ENCODE data around the gene MT1G.

Gene MT1G

DNA sequence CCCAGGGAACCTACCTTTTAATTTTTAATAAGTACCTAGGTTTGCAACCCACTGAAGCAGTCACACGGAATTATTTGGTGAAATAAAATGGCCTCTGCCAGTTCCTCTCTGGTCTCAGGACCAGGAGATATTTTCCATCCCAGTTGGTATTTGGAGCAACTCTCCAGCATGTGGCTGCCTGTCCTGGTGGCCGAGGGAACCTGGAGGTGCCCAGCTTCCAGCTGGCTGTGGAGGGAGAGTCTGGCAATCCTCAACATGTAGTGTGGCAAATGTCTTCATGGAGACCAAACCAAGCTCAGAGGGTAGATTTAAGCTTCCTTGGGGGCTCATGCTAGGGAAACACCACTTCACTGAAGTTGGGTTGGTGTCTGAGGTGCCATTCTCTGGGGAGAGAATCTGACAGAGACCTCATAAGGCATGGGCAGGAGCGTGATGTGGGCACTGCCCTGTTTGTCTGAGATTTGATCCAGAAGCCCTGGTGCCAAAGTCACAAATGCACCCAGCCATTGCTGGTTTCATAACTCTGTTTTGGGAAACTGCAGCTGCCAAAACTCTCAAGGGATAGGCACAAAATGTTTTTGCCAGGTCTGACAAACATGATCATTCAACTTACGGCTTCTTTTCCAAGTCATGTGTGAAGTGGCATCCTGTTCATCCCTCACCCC lies 17.2 kb upstream of the MT1G start:
- H3K27ac ChIP-seq (ENCODE audit: low read length), result peak overlapping the region; percentile 53
- H3K4me1 ChIP-seq (ENCODE audit: control insufficient read depth, insufficient read depth, low read length), result peaks cover 30% of the 10 kb centered on the region
- no peaks in the 10 kb centered on the region for H3K36me3 ChIP-seq (ENCODE audit: control insufficient read depth in 2 of 2, insufficient read depth in 2 of 2, low read length in 2 of 2)
- H3K9me3 ChIP-seq (ENCODE audit: control insufficient read depth in 2 of 2, low read length in 2 of 2), result peaks cover 2 to 4% of the 10 kb centered on the region in 2 donors
- no peaks in the 10 kb centered on the region for H3K27me3 ChIP-seq (ENCODE audit: control insufficient read depth in 1 of 2, insufficient read depth in 2 of 2, low read length in 2 of 2)
- peak overlapping the region in 1 of 2 donors; percentile 29 for H3K4me3 ChIP-seq (ENCODE audit: low read length in 2 of 2)
- peak overlapping the region in 1 of 2 donors; percentile 36 for H3K9ac ChIP-seq (ENCODE audit: low read length in 2 of 2)

DNA sequence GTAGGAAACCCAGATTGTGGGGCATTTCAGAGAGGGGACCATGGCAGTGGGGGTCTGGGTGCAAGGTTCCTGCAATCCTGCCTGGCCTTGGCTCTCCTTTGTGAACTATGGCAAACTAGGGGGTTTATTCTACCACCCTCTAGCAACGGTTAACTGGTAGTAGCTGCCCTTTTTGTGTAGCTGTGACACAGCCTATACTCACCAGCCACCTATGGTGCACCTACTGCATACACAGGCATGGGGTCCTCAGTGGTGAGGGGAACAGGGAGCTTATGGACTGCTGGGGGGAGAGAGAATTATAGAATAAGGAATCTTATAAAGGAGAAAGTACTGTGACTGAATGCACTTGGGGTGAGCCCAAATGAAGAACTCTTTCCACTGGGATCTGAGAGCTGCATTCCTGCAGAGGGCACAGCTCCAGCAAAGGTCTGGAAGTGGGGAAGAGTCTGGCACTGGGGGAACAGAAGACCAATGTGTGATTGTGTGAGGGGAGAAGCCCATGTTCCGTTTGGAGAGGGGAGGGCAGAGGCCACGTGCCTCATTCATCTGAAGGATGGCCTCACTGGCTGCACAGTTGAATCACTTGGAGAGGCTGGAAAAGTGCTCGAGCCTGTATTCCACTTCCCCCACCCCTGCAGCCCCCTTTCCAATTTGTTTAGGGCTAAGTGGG lies 16.5 kb upstream of the MT1G start:
- Histone ChIP-seq H3K36me3 (ENCODE audit: control insufficient read depth in 2 of 2, insufficient read depth in 2 of 2, low read length in 2 of 2) (no peaks in the 10 kb centered on the region), H3K9ac (ENCODE audit: low read length in 2 of 2) (no peak overlapping the region), H3K9me3 (ENCODE audit: control insufficient read depth in 2 of 2, low read length in 2 of 2) (peaks cover 2 to 4% of the 10 kb centered on the region in 2 donors), H3K27me3 (ENCODE audit: control insufficient read depth in 1 of 2, insufficient read depth in 2 of 2, low read length in 2 of 2) (no peaks in the 10 kb centered on the region), H3K4me3 (ENCODE audit: low read length in 2 of 2) (peak overlapping the region in 1 of 2 donors; percentile 29), H3K4me1 (ENCODE audit: control insufficient read depth, insufficient read depth, low read length) (peaks cover 30% of the 10 kb centered on the region), H3K27ac (ENCODE audit: low read length) (peak overlapping the region; percentile 53)

DNA sequence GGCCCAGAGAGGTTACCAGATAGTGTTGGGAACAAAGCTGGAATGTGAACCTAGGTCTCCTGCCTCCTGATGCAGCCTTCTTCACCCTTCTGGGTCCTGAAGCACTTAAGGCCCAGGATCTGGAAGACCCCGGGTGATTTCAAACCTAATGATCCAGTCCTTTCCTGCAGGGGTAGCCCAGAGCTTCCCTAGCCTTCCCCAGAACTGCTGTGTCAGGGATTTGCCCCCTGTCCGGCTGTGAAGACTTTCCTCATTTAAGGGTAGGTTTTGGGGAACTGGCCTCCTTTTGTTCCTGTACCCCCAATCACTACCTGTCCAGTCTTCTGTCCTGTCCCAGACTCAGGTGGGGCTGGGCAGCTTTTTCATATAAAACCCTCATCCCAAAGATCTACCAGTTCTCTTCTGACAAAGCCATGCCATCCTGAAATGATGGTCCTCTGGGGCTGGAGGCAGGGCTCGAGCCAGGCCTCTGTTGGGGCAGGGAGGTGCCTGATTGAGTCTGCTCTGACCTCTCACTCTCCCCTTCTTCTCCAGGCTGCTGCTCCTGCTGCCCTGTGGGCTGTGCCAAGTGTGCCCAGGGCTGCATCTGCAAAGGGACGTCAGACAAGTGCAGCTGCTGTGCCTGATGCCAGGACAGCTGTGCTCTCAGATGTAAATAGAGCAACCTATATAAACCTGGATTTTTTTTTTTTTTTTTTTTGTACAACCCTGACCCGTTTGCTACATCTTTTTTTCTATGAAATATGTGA lies 15.7 kb upstream of the MT1G start:
- peak overlapping the region; percentile 77 for H3K27ac ChIP-seq (ENCODE audit: low read length)
- no peaks in the 10 kb centered on the region for H3K27me3 ChIP-seq (ENCODE audit: control insufficient read depth in 1 of 2, insufficient read depth in 2 of 2, low read length in 2 of 2)
- H3K4me1 ChIP-seq (ENCODE audit: control insufficient read depth, insufficient read depth, low read length), result peaks cover 30% of the 10 kb centered on the region
- peaks cover 2 to 4% of the 10 kb centered on the region in 2 donors for H3K9me3 ChIP-seq (ENCODE audit: control insufficient read depth in 2 of 2, low read length in 2 of 2)
- H3K9ac ChIP-seq (ENCODE audit: low read length in 2 of 2), result peak overlapping the region; percentile 93 to 94
- H3K36me3 ChIP-seq (ENCODE audit: control insufficient read depth in 2 of 2, insufficient read depth in 2 of 2, low read length in 2 of 2), result no peaks in the 10 kb centered on the region
- peak overlapping the region; percentile 89 to 91 for H3K4me3 ChIP-seq (ENCODE audit: low read length in 2 of 2)

DNA sequence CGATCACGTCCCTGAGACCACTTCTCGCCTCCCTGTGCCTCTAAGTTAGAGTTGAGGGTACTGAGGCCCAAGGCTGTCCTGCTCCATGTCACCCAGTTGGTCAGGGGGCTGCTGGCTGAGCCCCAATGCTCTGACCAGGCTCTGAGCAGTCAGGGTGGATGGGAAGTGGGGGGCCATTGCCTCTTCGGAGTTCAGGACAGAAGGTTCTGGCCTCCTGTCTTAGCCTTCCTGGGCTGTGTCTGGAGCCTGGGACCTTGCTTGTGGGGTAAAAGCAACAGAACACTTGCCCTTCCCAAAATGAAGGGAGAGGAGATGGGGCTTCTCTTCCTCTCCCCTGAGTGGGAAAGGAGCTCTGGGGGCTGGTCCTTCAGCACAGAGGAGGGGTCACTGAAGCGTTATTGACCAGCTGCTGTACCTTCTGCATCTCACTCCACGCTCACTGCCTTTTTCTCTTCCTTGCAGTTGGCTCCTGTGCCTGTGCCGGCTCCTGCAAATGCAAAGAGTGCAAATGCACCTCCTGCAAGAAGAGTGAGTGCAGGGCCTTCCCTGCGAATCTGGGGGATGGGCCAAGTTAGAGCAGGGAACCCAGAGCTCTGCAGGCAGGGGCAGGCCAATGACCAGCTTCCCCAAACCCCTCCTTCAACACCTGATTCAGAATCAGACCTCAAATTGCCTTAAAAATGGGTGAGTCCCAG lies 15.0 kb upstream of the MT1G start:
- peaks cover 2 to 4% of the 10 kb centered on the region in 2 donors for H3K9me3 ChIP-seq (ENCODE audit: control insufficient read depth in 2 of 2, low read length in 2 of 2)
- peak overlapping the region; percentile 93 to 94 for H3K9ac ChIP-seq (ENCODE audit: low read length in 2 of 2)
- peaks cover 30% of the 10 kb centered on the region for H3K4me1 ChIP-seq (ENCODE audit: control insufficient read depth, insufficient read depth, low read length)
- H3K4me3 ChIP-seq (ENCODE audit: low read length in 2 of 2), result peak overlapping the region; percentile 89 to 91
- no peaks in the 10 kb centered on the region for H3K27me3 ChIP-seq (ENCODE audit: control insufficient read depth in 1 of 2, insufficient read depth in 2 of 2, low read length in 2 of 2)
- H3K36me3 ChIP-seq (ENCODE audit: control insufficient read depth in 2 of 2, insufficient read depth in 2 of 2, low read length in 2 of 2), result no peaks in the 10 kb centered on the region
- peak overlapping the region; percentile 77 for H3K27ac ChIP-seq (ENCODE audit: low read length)

DNA sequence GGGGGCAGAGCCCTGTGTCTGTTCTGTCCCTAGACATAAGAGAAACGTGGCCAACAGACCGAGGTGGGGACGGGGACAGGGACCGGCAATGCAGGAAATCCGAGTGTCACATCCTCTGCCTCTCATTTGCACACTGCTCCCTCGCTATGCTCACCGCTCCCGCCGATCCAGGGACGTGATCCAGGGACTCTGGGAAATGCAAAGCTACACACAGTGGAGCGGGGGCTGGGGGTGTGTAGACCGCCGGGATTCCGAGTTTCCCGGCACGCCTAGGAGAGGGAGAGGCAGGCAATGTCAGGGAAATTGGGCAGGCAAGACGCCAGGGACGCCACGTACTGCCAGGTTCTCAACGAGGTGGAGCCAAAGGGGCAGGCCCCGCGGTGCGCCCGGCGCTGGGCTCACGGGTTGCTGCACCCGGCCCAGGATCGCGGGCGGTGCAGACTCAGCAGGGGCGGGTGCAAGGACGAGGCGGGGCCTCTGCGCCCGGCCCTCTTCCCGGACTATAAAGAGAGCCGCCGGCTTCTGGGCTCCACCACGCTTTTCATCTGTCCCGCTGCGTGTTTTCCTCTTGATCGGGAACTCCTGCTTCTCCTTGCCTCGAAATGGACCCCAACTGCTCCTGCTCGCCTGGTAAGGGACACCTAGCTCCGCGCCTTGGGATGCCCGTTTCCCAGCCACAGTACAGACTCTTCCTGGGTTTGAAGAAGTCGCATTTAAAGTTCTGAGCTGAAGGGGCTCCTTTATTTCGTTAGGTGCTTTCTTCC lies 14.3 kb upstream of the MT1G start, which contains the start of gene MT1X:
Gene MT1X, plus strand, starts transcription at position 532 of the 764 bp plus-strand sequence. Its CDS starts 71 bp downstream, at position 603.
- Histone ChIP-seq H3K27ac (ENCODE audit: low read length) (peak within 1 kb of the TSS; percentile 77), H3K9me3 (ENCODE audit: control insufficient read depth in 2 of 2, low read length in 2 of 2) (peaks cover 0 to 4% of the 10 kb centered on the region in 2 donors), H3K27me3 (ENCODE audit: control insufficient read depth in 1 of 2, insufficient read depth in 2 of 2, low read length in 2 of 2) (no peaks in the 10 kb centered on the region), H3K9ac (ENCODE audit: low read length in 2 of 2) (peak within 1 kb of the TSS; percentile 93 to 94), H3K4me3 (ENCODE audit: low read length in 2 of 2) (peak within 1 kb of the TSS; percentile 89 to 91), H3K4me1 (ENCODE audit: control insufficient read depth, insufficient read depth, low read length) (peaks cover 30% of the 10 kb centered on the region), H3K36me3 (ENCODE audit: control insufficient read depth in 2 of 2, insufficient read depth in 2 of 2, low read length in 2 of 2) (no peaks in the 10 kb centered on the region)

DNA sequence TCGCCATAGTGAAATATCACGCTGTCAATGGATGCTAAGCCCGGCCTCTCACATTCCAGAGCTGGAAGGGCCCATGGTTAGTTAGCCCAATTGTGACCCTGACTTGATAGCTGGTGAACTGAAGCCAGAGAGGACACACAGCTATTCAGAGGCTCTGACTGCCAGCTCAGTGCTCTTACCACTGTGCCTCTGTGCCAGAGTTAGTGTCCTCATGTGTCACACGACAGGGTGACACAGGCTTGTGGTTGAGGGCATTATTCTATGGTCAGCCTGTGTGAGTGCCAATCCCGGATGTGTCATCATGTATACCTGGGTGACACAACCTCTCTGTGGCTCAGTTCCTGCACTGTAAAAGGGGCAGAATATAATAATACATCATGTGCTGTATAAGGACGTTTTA lies 12.0 kb upstream of the MT1G start:
- Histone ChIP-seq H3K4me1 (ENCODE audit: control insufficient read depth, insufficient read depth, low read length) (peaks cover 29% of the 10 kb centered on the region), H3K9ac (ENCODE audit: low read length in 2 of 2) (no peak overlapping the region), H3K27ac (ENCODE audit: low read length) (no peak overlapping the region), H3K9me3 (ENCODE audit: control insufficient read depth in 2 of 2, low read length in 2 of 2) (no peaks in the 10 kb centered on the region), H3K4me3 (ENCODE audit: low read length in 2 of 2) (no peak overlapping the region), H3K27me3 (ENCODE audit: control insufficient read depth in 1 of 2, insufficient read depth in 2 of 2, low read length in 2 of 2) (peaks cover 13 to 19% of the 10 kb centered on the region in 2 donors), H3K36me3 (ENCODE audit: control insufficient read depth in 2 of 2, insufficient read depth in 2 of 2, low read length in 2 of 2) (no peaks in the 10 kb centered on the region)

DNA sequence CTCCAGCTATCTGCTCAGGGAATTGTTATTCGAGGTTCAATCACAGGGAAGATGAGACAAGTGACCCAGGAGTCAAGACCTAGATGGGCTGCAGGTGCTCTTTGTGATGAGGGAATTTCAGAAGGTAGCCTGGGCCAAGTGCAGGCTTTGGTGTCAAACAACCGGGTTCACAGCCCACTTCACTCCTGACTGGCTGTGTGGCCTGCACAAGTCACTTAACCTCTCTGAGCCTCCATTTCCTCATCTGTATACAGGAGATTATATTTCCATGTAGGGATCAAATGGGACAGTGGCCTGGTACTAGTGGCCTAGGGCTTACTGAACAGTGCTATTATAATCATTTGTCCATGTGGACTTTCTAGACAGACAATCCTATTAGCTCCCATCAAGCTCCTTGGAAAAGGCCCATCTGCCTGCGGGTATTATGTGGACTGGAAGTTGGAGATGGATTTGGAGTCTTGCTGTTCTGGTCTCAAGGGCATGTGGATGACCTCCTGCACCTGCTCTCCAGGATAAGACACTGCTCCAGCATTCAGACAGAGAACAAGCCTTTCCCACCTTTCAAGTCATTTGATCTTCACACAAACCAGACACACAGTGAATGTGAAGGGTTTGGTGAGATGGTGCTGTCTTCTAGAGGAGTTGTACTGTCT lies 11.3 kb upstream of the MT1G start:
- no peaks in the 10 kb centered on the region for H3K36me3 ChIP-seq (ENCODE audit: control insufficient read depth in 2 of 2, insufficient read depth in 2 of 2, low read length in 2 of 2)
- no peak overlapping the region for H3K9ac ChIP-seq (ENCODE audit: low read length in 2 of 2)
- H3K4me1 ChIP-seq (ENCODE audit: control insufficient read depth, insufficient read depth, low read length), result peaks cover 25% of the 10 kb centered on the region
- peaks cover 13 to 20% of the 10 kb centered on the region in 2 donors for H3K27me3 ChIP-seq (ENCODE audit: control insufficient read depth in 1 of 2, insufficient read depth in 2 of 2, low read length in 2 of 2)
- no peaks in the 10 kb centered on the region for H3K9me3 ChIP-seq (ENCODE audit: control insufficient read depth in 2 of 2, low read length in 2 of 2)
- H3K4me3 ChIP-seq (ENCODE audit: low read length in 2 of 2), result no peak overlapping the region
- H3K27ac ChIP-seq (ENCODE audit: low read length), result no peak overlapping the region

DNA sequence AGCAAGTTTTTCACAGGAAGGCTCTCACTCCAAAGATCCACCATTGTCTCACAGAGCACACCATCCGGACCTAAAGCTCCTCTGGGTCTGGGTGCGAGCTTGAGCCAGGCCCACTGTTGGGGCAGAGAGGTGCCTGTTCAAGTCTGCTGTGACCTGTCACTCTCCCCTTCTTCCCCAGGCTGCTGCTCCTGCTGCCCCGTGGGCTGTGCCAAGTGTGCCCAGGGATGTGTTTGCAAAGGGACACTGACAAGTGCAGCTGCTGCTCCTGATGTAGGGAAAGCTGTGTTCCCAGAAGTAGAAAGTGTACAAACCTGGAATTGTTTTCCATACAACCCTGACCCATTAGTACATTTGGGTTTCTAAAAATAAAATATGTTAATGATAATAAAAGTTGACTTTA lies 9.6 kb upstream of the MT1G start:
- no peak overlapping the region for H3K27ac ChIP-seq (ENCODE audit: low read length)

DNA sequence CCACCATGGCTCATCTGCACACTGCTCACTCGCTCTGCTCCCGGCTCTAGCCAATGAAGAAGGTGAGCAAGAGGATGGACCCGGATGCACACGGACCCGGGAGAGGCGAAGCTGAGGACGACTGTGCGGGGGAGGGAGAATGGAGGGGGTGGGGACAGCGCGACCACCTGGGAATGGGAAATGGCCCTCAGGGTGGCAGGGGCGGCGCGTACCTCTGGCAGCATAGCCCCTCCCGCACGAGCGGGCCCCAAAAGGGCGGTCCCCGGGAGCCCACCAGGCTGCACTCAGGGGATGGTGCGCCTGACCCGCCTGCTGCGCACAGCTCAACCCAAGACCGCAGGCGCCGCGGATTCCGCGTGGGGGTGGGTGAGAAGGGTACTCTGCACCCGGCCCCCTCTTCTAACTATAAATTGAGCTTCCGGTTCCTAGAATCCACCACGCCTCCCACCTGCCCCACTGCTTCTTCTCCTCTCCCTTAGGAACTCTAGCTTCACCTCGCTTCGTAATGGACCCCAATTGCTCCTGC lies 7.9 kb upstream of the MT1G start:
- H3K9me3 ChIP-seq (ENCODE audit: control insufficient read depth in 2 of 2, low read length in 2 of 2), result no peaks in the 10 kb centered on the region
- peaks cover 3% of the 10 kb centered on the region for H3K4me1 ChIP-seq (ENCODE audit: control insufficient read depth, insufficient read depth, low read length)
- H3K36me3 ChIP-seq (ENCODE audit: control insufficient read depth in 2 of 2, insufficient read depth in 2 of 2, low read length in 2 of 2), result no peaks in the 10 kb centered on the region
- H3K9ac ChIP-seq (ENCODE audit: low read length in 2 of 2), result no peak overlapping the region
- H3K4me3 ChIP-seq (ENCODE audit: low read length in 2 of 2), result no peak overlapping the region
- H3K27ac ChIP-seq (ENCODE audit: low read length), result no peak overlapping the region
- peaks cover 20 to 33% of the 10 kb centered on the region in 2 donors for H3K27me3 ChIP-seq (ENCODE audit: control insufficient read depth in 1 of 2, insufficient read depth in 2 of 2, low read length in 2 of 2)

More for the DNA sequence above, 9.6 kb upstream of the MT1G start:
- peaks cover 9% of the 10 kb centered on the region for H3K4me1 ChIP-seq (ENCODE audit: control insufficient read depth, insufficient read depth, low read length)
- no peak overlapping the region for H3K4me3 ChIP-seq (ENCODE audit: low read length in 2 of 2)
- H3K9ac ChIP-seq (ENCODE audit: low read length in 2 of 2), result no peak overlapping the region
- H3K27me3 ChIP-seq (ENCODE audit: control insufficient read depth in 1 of 2, insufficient read depth in 2 of 2, low read length in 2 of 2), result peaks cover 13 to 32% of the 10 kb centered on the region in 2 donors
- H3K36me3 ChIP-seq (ENCODE audit: control insufficient read depth in 2 of 2, insufficient read depth in 2 of 2, low read length in 2 of 2), result no peaks in the 10 kb centered on the region
- no peaks in the 10 kb centered on the region for H3K9me3 ChIP-seq (ENCODE audit: control insufficient read depth in 2 of 2, low read length in 2 of 2)

Data from stomach smooth muscle (tissue), 2 donors.